Adrenal gland (tissue), 5 donors: ENCODE measurements around the gene GNAT1.

ENCODE experiments used
- CTCF ChIP-seq, 6 experiments: fragments of 450-650 bp in 4 of 6; fragments of 200-600 bp in 2 of 6; sonication (generic) in 1 of 6; IDR thresholded peaks; 1 replicate in 5 of 6; 2 replicates in 1 of 6; pipeline versions ENCODE4 v1.5.1 to v1.8.0; 2016 to 2021; ENCODE audit warnings: antibody characterized with exemption in 6 of 6, mild to moderate bottlenecking in 2 of 6, moderate library complexity in 1 of 6
- POLR2A ChIP-seq, 2 donors: fragments of 450-650 bp; IDR thresholded peaks; one replicate each; pipeline ENCODE4 v1.6.1; 2017; ENCODE audit warnings: antibody characterized with exemption in 2 of 2, mild to moderate bottlenecking in 2 of 2, moderate library complexity in 1 of 2
- donor health status: DM: no; HTN: no; CAD: no.

- TF ChIP-seq CTCF (IDR thresholded peaks at IDR 0.05) (no peak), POLR2A (IDR thresholded peaks at IDR 0.05) (no peak)
Observed at GRCh38 chr3:50170689-50171088, 20.7 kb upstream of the GNAT1 start.
